Ishikawa (cell line): ENCODE data around the gene PDE11A.

ENCODE experiments used
- CREB1 ChIP-seq: IDR thresholded peaks from 2 replicates; pipeline ENCODE4 v1.6.1; 2012; ENCODE audit warnings: low read depth
- MAX ChIP-seq: IDR thresholded peaks from 2 replicates; pipeline ENCODE4 v1.6.1; 2012
- TAF1 ChIP-seq: IDR thresholded peaks from 2 replicates; pipeline ENCODE4 v1.6.1; 2012; ENCODE audit warnings: low read depth, mild to moderate bottlenecking
- TCF12 ChIP-seq: IDR thresholded peaks from 2 replicates; pipeline ENCODE4 v1.6.1; 2012; ENCODE audit warnings: low read depth
- USF1 ChIP-seq: IDR thresholded peaks from 2 replicates; pipeline ENCODE4 v1.6.1; 2012
- YY1 ChIP-seq: IDR thresholded peaks from 2 replicates; pipeline ENCODE4 v1.6.1; 2012; ENCODE audit warnings: low read depth
- ZBTB7A ChIP-seq: IDR thresholded peaks from 2 replicates; pipeline ENCODE4 v1.6.1; 2012; ENCODE audit warnings: low read depth
- TF ChIP-seq, protein P1 (sequence below): IDR thresholded peaks from 2 replicates; pipeline ENCODE4 v1.6.1; 2012; ENCODE audit warnings: low read depth, mild to moderate bottlenecking

GRCh38 chr2:178093471-178093870 is 20.9 kb upstream of the PDE11A start:
- TF ChIP-seq MAX (no peak), YY1 (no peak), USF1 (no peak), CREB1 (no peak), TAF1 (no peak), TCF12 (no peak), ZBTB7A (no peak)
- TF ChIP-seq, protein P1, sequence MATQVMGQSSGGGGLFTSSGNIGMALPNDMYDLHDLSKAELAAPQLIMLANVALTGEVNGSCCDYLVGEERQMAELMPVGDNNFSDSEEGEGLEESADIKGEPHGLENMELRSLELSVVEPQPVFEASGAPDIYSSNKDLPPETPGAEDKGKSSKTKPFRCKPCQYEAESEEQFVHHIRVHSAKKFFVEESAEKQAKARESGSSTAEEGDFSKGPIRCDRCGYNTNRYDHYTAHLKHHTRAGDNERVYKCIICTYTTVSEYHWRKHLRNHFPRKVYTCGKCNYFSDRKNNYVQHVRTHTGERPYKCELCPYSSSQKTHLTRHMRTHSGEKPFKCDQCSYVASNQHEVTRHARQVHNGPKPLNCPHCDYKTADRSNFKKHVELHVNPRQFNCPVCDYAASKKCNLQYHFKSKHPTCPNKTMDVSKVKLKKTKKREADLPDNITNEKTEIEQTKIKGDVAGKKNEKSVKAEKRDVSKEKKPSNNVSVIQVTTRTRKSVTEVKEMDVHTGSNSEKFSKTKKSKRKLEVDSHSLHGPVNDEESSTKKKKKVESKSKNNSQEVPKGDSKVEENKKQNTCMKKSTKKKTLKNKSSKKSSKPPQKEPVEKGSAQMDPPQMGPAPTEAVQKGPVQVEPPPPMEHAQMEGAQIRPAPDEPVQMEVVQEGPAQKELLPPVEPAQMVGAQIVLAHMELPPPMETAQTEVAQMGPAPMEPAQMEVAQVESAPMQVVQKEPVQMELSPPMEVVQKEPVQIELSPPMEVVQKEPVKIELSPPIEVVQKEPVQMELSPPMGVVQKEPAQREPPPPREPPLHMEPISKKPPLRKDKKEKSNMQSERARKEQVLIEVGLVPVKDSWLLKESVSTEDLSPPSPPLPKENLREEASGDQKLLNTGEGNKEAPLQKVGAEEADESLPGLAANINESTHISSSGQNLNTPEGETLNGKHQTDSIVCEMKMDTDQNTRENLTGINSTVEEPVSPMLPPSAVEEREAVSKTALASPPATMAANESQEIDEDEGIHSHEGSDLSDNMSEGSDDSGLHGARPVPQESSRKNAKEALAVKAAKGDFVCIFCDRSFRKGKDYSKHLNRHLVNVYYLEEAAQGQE: no peak
